DND-41 (cell line): ENCODE measurements around the gene NFATC3.

Experiments
- CTCF ChIP-seq: IDR thresholded peaks from 2 replicates; pipeline ENCODE4 v1.5.1; 2012; ENCODE audit warnings: borderline replicate concordance, low read length, moderate library complexity, mild to moderate bottlenecking; ENCODE audit not compliant: poor library complexity, severe bottlenecking; ENCODE audit errors: extremely low read depth
- EZH2 ChIP-seq: IDR thresholded peaks from 3 replicates; pipeline ENCODE4 v1.6.1; 2012; ENCODE audit warnings: borderline replicate concordance, low read depth, mild to moderate bottlenecking, moderate library complexity, low read length, inconsistent platforms; ENCODE audit not compliant: severe bottlenecking

GRCh38 chr16:68066763-68067162 lies 18.4 kb upstream of the NFATC3 start:
- TF ChIP-seq EZH2 (no peak), CTCF (no peak)
